DMS114 treated with DMSO at 0.1 percent for 48 hours (cell line): ENCODE data around the gene TMEM178B.

Source experiments
- DNase-seq: peaks from one replicate; lab custom pipeline; 2025; ENCODE audit not compliant: unreplicated experiment; lab: John Stamatoyannopoulos, UW

Gene TMEM178B

DNA sequence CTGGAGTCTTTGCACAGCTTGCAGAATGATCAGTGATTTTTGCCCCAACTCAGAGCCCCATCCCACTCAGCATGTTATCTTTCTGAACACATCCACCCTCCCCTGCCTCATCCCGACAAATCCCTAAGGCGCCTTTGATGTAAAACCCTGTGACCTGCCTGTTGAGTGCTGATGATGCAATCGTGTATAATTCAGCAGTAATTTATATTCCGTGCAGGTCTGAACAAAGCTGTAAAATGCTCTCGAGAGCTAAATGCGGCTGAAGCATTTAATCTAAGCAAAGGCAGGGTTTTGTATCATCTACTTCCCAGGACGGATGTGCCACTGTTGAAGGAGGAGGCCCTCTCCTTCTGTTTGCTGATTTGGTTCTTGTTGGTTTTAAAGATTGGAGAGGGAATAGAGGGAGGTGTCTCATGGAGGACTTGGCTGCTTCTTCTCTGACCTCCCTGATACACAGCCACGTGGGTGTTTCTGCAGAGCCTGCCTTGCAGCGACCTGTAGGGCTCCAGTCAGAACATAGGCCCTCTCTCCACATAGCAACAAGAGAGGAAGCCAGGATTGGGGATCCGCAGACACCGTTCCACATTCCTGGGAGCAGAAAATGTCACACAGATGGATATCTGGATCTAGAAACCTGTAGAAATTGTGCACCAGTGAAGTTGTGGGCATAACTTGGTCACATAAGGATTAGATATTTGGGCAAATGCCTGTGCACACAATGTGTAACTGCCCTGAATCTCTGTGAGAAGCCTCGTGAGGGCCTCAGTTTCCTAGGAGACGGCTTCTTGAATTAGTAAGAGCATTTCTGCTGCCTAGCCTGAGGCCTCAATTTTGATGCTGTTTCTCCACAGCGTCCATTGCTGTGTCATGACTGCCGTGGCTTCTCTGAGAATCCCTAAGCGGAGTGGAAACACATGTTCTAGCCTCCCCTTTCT, 387.2 kb downstream of the TMEM178B start:
- DNase-seq = no peak

DNA sequence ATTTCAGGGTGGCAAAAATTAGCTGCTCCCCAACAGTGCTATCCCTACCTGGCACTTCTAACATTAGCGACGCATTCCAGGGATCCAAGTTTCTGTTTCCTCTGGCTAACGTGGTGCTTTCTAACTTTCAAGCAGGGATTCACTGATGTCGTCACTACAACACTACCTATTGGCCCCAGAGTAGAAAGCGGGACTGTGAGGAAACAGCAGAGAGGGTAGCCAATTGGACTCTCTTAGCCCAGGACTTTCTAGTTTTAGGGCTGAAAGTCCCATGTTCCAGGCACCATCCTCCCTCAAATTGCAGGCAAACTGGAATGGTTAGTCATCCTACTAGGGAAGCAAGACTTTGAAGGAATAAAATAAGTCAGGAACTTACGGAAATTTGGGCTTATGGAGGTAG, 388.1 kb downstream of the TMEM178B start:
- no peak for DNase-seq

DNA sequence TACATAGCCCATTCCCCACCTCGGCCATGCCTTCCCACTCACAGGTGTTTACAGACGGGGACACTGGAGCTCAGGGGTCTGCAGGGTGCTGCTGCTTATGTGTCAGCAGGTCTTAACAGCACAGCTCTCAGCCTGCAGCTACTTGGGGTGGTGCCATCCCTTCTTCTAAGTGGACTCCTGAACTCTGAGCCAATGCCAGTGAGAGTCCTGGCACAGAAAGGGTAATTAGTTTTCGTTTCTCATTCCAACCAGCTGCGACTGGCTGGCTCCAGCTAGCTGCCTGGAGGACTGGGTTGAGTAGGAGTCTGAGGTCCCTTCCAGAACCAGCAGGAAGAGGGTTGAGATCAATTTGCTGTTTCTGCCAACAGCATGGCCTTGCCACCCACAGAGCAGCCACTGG, 389.1 kb downstream of the TMEM178B start:
- DNase-seq = no peak

DNA sequence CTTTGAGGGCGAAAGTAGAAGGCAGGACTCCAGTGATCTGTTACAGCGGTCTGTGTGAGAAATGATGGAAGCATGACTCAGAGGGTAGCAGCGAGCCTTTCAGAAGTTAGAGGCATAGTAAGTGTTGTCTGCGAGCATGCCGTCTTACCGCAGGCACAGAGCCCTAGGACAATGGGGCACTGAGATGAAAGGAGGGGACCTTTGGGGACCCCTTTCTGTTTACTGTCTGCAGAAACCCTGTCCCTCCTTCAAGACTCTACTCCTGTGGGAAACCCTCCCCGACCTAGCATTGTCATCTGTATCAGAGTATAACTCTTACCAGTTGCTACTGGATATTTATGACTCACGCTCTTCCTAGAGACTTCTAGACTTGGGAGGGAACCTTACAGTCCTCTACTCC, 390.1 kb downstream of the TMEM178B start:
- DNase-seq = no peak

DNA sequence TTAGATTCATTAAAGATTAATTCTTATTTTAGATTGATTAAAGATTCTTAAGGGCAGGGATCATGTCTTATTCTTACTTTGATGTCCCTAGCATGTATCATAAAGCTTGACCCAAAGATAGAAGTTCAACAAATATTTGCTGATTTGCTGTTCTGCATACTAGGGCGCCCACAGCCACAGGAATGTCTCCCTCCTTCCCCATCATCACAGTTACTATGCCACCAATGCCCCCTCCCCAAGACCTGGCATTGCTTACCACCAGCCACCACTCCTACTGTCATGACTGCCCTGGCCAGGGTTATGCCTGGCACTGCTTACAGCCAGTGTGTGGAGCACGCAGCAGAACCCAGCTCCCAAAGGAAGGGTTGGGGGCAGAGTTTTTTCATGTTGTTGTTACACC, 390.7 kb downstream of the TMEM178B start:
- DNase-seq = no peak

DNA sequence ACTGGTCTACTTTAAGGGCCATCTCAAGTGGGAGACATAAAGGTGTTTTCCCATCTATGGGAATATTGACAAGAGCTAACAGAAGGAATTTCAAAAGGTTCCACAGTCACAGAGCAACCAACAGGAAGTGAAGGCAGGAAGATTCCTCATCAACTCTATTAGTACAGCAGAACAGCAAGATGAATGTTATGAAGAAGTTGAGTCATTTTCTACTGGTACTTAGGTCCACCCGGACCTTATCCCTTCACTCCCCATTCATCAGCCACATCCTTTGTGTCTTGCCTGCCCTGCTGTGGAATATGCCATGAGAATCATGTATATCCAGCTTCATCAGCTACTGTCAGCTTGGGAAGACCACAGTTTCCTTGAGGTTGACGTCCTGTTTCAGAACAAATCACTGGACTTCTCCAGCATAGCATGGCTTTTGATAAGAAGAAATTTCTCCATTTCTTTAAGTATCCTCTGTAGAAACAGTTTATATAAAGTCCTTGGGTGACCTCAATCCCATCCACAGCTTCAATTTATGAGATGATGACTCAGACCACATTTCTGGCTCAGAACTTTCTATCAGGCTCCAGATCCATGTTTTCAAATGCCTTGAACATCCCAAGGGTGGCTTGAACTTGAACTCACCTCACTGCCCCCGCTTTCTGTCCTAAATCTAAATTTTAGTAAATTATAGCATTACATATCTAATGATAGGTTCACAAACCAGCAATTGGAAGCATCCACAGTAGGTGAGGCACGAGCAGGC, 392.5 kb downstream of the TMEM178B start:
- no peak for DNase-seq

DNA sequence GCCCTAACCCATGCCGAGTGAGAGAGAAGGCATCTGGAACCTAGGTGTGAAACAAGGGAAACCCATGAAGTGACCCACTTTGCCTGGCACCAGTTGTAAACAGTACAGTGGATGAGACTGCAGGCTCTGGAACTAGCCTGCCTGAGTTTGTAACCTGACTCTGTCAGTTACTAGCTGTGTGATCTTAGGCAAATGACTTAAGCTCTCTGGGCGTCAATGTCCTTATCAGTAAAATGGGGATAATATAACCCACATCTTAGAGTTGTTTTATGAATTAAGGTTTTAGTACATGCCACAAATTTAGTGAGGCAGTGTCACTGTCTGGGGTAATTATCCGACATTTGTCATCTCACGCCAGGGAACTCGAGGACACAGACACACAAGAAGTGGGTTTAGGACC, 394.5 kb downstream of the TMEM178B start:
- no peak for DNase-seq

DNA sequence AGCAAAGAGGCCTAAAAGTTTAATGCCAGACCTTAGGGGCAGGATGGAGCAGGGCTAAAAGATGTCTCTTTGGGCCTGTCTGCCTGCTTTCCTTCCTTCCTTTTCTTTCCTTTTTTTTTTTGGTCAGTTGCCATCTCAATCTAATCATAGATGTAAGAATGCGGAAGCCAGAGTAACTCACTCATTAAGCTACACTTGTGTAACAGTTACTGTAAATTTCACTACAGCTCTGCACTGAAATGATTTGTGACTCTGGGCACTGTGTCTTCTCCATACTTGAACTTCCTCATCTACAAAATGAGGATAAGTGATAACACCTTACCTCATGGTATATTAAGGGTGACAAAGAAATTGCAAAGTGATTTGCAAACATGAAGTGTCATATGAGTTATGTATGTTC, 401.8 kb downstream of the TMEM178B start:
- DNase-seq = no peak

DNA sequence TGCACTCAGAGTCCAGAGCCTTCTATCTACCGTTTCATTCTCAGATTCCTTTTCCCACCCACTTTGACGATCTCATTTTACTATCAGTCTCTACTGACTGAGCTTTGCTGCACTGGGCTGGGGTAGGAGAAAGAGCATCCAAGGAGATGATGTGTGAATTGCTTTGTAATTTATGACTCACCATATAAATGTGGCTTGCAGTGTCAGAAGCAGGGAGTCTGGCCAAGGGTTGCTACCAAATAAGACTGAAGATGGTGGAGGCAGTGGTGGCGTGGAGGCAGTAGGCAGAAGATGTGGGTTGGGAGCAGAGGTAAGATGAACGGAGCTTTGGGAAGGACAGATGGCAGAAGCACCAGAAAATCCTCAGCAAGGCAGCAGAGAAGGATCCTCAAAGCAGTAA, 404.0 kb downstream of the TMEM178B start:
- no peak for DNase-seq

DNA sequence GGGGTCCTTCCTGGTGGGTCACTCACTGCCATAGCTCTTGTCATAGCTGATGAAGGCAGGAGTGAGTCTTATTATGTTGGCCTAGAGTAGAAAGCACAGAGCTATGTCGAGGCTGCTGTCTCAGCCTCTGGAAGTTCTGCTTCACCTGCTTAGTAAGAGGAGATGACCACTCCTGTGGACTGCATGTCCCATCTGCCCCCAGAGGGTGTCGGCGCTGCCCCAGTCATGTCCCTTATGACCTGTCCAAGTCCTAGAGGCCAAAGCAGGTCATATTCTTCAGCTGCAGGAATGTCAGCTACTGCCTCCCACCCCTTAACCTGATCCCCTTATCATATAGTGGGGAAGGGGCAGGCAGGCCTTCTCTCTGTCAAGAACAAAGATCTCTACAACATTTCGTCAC, 405.0 kb downstream of the TMEM178B start:
- no peak for DNase-seq

DNA sequence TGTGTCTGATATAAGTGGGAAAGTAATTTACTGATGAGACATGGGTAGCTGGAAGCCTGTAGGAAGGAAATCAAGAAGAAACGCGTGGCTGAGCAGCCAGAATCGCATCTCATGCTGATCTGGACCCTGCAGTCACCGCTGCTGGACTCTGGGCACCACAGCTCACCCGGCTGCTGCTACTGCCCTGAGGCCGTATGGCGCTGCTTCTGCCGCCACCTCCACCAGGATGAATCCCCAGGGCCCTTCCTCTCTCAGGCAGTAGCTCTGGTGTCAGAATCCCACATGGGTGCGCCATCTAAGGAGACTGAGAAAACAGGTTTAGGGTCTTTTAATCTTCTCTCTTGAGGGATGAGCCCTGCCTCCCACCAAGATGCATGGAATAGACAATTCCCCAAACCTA, 407.1 kb downstream of the TMEM178B start:
- no peak for DNase-seq

DNA sequence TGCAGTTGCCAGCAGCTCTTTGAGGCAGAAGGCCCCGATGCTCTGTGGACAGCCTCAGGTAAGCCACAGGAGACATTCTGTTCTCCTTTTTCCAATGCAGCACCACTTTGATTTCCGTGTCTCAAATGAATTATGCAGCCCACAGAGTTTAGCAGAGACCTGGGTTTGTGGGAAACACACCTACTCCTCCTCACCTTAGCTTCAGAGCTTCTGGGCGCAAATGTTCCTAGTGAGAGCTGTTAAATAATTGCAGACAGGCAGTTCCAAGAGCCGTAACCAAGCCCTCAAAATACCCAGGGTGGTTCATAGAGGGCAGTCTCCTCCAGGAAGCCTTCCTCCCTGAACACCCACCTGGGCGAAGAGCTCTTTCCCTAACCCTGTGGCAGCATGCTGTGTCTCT, 408.1 kb downstream of the TMEM178B start:
- no peak for DNase-seq

DNA sequence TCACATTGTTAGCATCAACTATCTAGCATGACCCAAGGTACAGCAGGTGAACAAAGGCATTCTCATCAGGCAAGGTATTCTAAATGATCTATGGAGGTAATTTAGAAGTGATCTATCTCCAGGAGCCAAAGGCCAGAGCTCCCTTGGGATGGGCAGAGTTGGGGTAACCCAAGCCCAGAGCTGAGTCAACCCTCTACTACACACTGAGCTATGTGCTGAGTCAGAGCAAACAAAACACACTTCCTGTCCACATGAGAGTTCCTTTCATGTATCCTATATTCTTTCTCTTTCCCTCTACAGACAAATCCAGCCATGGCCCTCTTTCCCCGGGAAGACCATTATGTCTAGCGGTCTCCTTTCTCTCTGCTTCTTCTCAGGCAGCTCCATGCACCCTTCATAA, 409.2 kb downstream of the TMEM178B start:
- no peak for DNase-seq

DNA sequence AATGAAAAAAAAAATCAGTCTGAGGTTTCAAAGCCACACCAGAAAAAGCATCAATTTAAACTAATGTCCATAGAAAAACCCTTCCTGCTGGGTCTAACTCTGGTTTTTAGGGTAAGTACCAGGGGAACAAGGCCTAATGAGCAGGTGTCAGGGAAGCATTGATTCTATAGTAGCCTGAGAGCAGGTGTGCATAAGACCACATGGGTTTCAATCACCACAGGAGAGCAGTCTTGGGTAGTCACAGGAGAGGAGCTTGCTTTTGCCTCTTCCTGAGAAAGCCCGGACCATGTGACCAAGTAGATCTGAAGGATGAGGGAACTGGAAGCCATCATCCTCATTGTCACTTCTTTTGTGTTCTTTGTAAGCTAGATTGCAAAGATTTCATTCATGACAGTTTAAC, 411.0 kb downstream of the TMEM178B start:
- DNase-seq = no peak

DNA sequence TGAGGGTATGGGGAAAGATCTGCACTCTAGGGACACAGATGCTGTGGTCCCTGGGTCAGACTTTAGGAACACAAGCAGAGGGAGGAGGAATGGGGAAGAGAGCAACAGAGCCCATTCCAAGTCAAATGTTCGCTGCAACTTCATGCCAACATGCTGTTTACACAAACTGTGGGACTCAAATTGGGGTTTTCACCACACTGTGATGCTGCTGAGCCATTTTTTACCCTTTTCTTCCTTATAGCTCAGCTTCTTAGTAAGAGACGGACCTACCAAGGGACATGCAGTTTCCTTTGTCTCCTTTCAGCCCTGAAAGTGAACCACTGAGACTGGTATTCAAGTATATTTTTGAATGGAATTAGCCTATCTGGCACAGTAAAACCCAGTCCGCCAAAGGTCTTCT, 413.1 kb downstream of the TMEM178B start:
- no peak for DNase-seq

DNA sequence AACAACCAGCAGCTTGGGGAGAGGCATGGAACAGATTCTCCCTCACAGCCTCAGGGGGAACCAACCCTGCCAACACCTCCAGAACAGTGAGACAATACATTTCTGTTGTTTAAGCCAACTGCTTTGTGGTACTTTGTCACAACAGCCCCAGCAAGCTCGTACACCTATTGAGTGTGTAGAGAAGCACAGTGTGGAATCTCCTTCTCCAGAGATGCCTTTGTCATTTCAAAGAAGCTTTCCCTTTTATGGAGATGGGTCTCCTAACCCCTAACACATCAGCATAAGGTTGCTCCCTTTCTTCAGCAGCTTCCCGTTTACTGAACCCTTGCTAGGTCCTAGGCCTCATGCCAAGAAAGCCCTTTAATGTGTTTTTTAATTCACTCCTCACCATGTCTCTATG, 416.6 kb downstream of the TMEM178B start:
- DNase-seq = no peak

DNA sequence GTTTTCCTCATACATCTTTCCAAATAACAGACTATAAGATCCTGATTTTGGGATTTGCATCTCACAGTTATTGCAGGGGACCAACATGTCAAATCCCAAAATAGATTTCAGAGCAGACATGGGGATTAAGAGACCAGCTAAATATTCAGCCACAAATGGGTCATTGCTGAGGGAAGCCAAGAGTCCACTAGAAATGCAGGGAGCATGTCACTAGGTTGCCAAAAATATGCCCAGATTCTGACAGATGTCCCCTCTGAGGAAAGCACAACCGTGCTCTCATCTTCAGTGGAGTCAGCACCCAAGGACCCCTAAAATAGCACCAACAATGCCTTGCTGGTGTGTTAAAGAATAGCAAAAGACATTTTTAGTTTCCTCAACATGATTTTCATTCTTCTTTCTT, 421.2 kb downstream of the TMEM178B start:
- no peak for DNase-seq

DNA sequence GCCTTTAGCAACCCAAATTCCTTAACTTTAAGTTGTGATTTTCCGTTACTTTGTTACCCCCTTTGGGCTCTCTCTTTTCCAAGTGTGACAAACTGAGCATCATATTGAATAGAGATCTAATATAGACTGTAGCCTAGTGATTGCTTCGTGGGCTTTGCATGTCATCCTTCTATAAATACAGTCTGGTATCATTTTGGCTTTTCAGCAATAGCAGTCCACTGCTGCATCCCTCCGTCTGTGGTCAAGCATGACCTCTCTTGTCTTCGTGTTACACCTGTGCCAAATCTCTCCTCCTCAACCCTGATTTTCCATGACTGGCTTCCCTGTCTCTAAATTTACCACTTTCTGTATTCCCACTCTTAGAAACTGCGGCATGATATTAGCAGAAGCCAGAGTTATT, 423.5 kb downstream of the TMEM178B start:
- DNase-seq = no peak

DNA sequence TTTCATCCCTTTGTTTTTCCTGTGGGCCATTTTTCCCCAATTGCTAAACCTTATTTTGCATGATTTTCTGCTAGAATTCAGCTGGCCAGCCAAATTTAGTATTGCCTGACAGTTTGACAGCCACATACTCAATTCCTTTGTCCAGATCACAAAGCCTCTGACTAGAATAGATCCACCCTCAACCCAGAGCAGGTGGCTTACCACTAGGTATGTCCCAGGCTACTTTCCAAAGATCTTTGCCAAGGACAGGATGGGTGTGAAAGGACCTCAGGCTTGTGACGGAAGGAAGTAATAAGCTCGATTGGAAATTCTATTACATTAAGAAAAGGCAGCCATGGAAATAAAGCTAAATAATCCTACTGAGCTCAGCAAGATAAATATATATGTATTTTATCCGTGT, 426.7 kb downstream of the TMEM178B start:
- no peak for DNase-seq

DNA sequence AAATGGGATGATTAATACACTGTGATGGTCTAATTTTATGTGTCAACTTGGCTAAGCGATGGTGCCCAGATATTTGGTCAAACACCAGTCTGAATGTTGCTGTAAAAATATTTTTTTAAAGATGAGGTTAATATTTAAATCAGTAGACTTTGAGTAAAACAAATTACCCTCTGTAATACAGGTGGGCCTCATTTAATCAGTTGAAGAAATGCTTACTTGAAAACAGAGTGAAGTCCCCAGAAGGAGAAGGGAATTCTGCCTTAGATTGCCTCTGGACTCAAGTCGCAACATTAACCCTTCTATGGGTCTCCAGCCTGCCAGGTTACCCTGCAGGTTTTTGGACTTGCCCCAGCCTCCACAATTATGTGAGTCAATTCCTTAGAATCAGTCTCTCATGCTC, 427.6 kb downstream of the TMEM178B start:
- no peak for DNase-seq

DNA sequence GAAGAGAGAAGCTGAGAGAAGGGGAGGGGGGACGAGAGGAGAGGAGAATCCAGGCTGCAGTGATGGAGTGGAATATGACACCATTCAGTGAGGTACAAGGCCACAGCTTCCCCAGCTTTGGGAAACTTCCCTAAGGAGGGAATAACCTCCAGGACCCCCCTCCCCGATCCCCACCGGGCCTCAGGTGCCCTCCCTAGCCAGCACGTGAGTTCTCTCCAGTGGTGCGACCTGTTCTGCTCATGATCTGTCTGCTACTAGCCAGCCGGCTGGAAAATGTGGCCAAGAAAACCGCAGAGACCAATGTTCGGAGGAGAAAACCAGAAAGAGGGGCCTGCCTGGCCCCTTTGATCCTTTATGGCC, 437.4 kb downstream of the TMEM178B start:
- no peak for DNase-seq

DNA sequence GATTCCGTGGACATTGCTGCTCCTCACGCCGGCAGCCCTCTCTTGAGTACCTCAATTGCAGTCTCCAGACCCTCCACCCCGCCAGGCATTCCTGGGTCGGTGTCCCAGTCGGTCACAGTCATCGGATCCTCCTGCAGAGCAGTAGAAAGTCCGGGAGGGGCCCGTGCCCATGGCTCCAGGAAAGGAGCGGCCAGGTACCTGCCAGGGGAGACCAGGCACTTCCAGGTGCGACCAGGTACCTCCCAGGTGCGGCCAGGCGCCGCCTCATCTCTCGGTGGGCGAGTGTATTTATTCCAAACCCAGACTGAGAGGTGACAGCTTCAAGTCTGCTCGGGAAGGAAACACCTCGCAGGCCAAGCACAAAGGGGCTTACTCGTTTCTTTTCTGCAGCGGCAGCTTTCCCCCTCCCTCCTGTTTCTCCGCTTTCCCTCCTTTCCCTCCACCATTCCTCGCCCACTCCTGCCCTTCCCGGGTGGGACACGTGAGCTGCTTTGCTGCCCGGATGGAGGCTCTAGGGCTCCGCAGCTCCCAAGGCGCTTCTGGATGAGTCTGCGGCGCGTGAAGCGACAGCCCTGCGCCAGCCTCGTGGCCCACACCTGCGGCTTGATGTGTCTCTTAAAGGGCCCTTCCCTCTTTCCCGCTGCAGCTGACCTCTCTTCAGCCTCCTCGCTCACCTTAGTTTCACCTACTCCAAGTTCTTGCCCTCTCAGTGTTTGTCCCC, 438.0 kb downstream of the TMEM178B start:
- no peak for DNase-seq
